DND-41 (cell line): ENCODE results near the gene GNL2.

Source experiments
- ATAC-seq: fragments of 200-7000 bp; cut with Tn5 transposase; 3 replicates; pipeline ENCODE4 v1.9.1; 2021; ENCODE audit warnings: low read depth; ENCODE audit not compliant: insufficient read depth
- DNase-seq: peaks from one replicate; pipeline ENCODE4 v3.0.0-alpha.2; 2020
- H2AFZ ChIP-seq: 2 replicates; pipeline ENCODE4 v1.6.0; 2012; ENCODE audit warnings: low read depth, low read length
- H3K27ac ChIP-seq: 2 replicates; pipeline ENCODE4 v1.5.1; 2012; ENCODE audit warnings: low read length, inconsistent platforms
- H3K27me3 ChIP-seq: fragments of 200-600 bp; sonication (generic); 2 replicates; pipeline ENCODE4 v1.6.0; 2012; ENCODE audit warnings: low read length, mild to moderate bottlenecking, inconsistent platforms; ENCODE audit not compliant: insufficient read depth, poor library complexity
- H3K36me3 ChIP-seq: 2 replicates; pipeline ENCODE4 v1.5.1; 2012; ENCODE audit warnings: low read length, inconsistent platforms; ENCODE audit not compliant: insufficient read depth
- H3K4me1 ChIP-seq: 2 replicates; pipeline ENCODE4 v1.5.1; 2012; ENCODE audit warnings: mild to moderate bottlenecking, low read length; ENCODE audit not compliant: insufficient read depth
- H3K4me2 ChIP-seq: 2 replicates; pipeline ENCODE4 v1.6.0; 2012; ENCODE audit warnings: mild to moderate bottlenecking, moderate library complexity, low read length, inconsistent platforms; ENCODE audit not compliant: insufficient read depth
- H3K4me3 ChIP-seq, 2 experiments: fragments of 200-600 bp in 1 of 2; shearing (Covaris generic) in 1 of 2; 2 replicates each; pipeline ENCODE4 v1.5.1; 2012 to 2016; ENCODE audit warnings: inconsistent platforms in 2 of 2, low read length in 2 of 2, mild to moderate bottlenecking in 2 of 2, low read depth in 1 of 2, moderate library complexity in 1 of 2
- H3K79me2 ChIP-seq: 2 replicates; pipeline ENCODE4 v1.6.0; 2012; ENCODE audit warnings: low read length, inconsistent platforms; ENCODE audit not compliant: insufficient read depth
- H3K9ac ChIP-seq: 2 replicates; pipeline ENCODE4 v1.6.0; 2012; ENCODE audit warnings: low read depth, mild to moderate bottlenecking, inconsistent platforms, low read length, moderate library complexity
- H3K9me3 ChIP-seq: 2 replicates; pipeline ENCODE4 v1.5.1; 2012; ENCODE audit warnings: low read length, moderate library complexity, mild to moderate bottlenecking, inconsistent platforms; ENCODE audit not compliant: insufficient read depth, severe bottlenecking
- H4K20me1 ChIP-seq: 2 replicates; pipeline ENCODE4 v1.6.0; 2012; ENCODE audit warnings: low read length; ENCODE audit not compliant: insufficient read depth
- CTCF ChIP-seq: IDR thresholded peaks from 2 replicates; pipeline ENCODE4 v1.5.1; 2012; ENCODE audit warnings: borderline replicate concordance, low read length, moderate library complexity, mild to moderate bottlenecking; ENCODE audit not compliant: poor library complexity, severe bottlenecking; ENCODE audit errors: extremely low read depth
- EZH2 ChIP-seq: IDR thresholded peaks from 3 replicates; pipeline ENCODE4 v1.6.1; 2012; ENCODE audit warnings: borderline replicate concordance, low read depth, mild to moderate bottlenecking, moderate library complexity, low read length, inconsistent platforms; ENCODE audit not compliant: severe bottlenecking

Gene GNL2

GRCh38 chr1:37559080-37559479, 36.7 kb downstream of the GNL2 start:
- no peak overlapping the region for H3K9ac ChIP-seq
- peaks cover under 1% of the 10 kb centered on the region for H3K79me2 ChIP-seq
- no peak for ATAC-seq
- no peaks in the 10 kb centered on the region for H4K20me1 ChIP-seq
- H3K36me3 ChIP-seq = no peaks in the 10 kb centered on the region
- peaks cover 5% of the 10 kb centered on the region for H3K4me1 ChIP-seq
- H3K9me3 ChIP-seq = peaks cover 4% of the 10 kb centered on the region
- no peak overlapping the region for H2AFZ ChIP-seq
- H3K27ac ChIP-seq = no peak overlapping the region
- TF ChIP-seq EZH2 (no peak), CTCF (no peak)
- H3K4me3 ChIP-seq = no peak overlapping the region
- DNase-seq = no peak
- no peak overlapping the region for H3K4me2 ChIP-seq
- no peaks in the 10 kb centered on the region for H3K27me3 ChIP-seq

- Histone ChIP-seq H3K9ac (no peak overlapping the region; the same call in 1 of the 2 replicates), H3K9me3 (peaks cover 4% of the 10 kb centered on the region), H3K4me1 (peaks cover 7% of the 10 kb centered on the region), H3K27ac (no peak overlapping the region), H2AFZ (no peak overlapping the region), H3K36me3 (no peaks in the 10 kb centered on the region), H3K27me3 (no peaks in the 10 kb centered on the region), H4K20me1 (peaks cover 4% of the 10 kb centered on the region; the same call in 1 of the 2 replicates), H3K4me2 (no peak overlapping the region), H3K79me2 (peaks cover 8% of the 10 kb centered on the region), H3K4me3 (no peak overlapping the region)
- no peak for ATAC-seq
- DNase-seq = no peak
- TF ChIP-seq EZH2 = no peak
- no peak for TF ChIP-seq CTCF
These were observed 37.3 kb downstream of the GNL2 start for GRCh38 chr1:37558411-37558810.

- H3K4me2 ChIP-seq = no peak overlapping the region
- no peak overlapping the region for H3K9ac ChIP-seq
- peaks cover 4% of the 10 kb centered on the region for H3K9me3 ChIP-seq
- H3K36me3 ChIP-seq = peaks cover 6% of the 10 kb centered on the region
- peaks cover 17% of the 10 kb centered on the region for H3K4me1 ChIP-seq
- peaks cover 11% of the 10 kb centered on the region for H4K20me1 ChIP-seq
- no peak for DNase-seq
- no peak overlapping the region for H2AFZ ChIP-seq
- TF ChIP-seq EZH2 (no peak), CTCF (no peak)
- H3K4me3 ChIP-seq = no peak overlapping the region
- H3K27me3 ChIP-seq = no peaks in the 10 kb centered on the region
- peaks cover 18% of the 10 kb centered on the region for H3K79me2 ChIP-seq
- no peak overlapping the region for H3K27ac ChIP-seq
- ATAC-seq = no peak
These were observed 38.3 kb downstream of the GNL2 start for GRCh38 chr1:37557402-37557801.

DNA sequence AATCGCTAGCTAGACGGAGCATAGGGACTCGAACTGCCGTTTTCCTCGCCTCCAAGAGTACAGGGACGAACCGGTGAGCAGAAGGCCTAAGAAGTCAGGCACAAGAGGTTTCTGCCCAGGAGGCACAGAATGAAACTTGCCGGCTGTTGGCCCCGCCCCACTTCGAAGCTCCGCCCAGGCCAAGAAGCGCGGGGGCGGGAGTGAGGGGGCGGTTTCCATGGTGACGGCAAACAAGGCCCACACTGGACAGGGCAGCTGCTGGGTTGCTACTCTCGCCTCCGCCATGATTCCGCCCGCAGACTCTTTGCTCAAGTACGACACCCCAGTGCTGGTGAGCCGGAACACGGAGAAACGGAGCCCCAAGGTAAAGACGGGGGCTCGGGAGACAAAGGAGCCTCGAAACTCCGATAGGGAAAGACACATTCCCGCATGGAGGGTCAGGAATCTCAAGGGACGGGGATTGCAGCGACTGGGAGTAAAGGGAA, 39.0 kb downstream of the GNL2 start, which contains the start of gene DNALI1:
TSS of gene DNALI1 (plus strand) at position 229 of the 485 bp plus-strand sequence. CDS start at position 284, 55 bp downstream.
- H3K4me1 ChIP-seq = peaks cover 24% of the 10 kb centered on the region
- no peak within 1 kb of the TSS for H3K9ac ChIP-seq
- DNase-seq (peak; percentile 16), ATAC-seq (no peak)
- peaks cover 24% of the 10 kb centered on the region for H3K79me2 ChIP-seq
- no peak within 1 kb of the TSS for H3K27ac ChIP-seq
- no peak within 1 kb of the TSS for H3K4me3 ChIP-seq
- H3K9me3 ChIP-seq = peaks cover 4% of the 10 kb centered on the region
- H3K36me3 ChIP-seq = peaks cover 13% of the 10 kb centered on the region
- H3K4me2 ChIP-seq = no peak within 1 kb of the TSS
- no peaks in the 10 kb centered on the region for H3K27me3 ChIP-seq
- peaks cover 16% of the 10 kb centered on the region for H4K20me1 ChIP-seq
- 0 out of 2 replicates have a peak within 1 kb of the TSS, but pooled peaks have one; percentile 10 for H2AFZ ChIP-seq
- TF ChIP-seq CTCF (no peak), EZH2 (no peak)
